PFSK-1 (cell line): ENCODE results near the gene CGB5.

ENCODE experiments used
- FOXP2 ChIP-seq: optimal IDR thresholded peaks from 2 replicates; pipeline ENCODE3; 2011; ENCODE audit warnings: borderline replicate concordance, control low read depth, inconsistent platforms; ENCODE audit not compliant: insufficient read depth; ENCODE audit errors: extremely low read length, extremely low read depth
- POLR2AphosphoS5 ChIP-seq: IDR thresholded peaks from 2 replicates; pipeline ENCODE4 v1.6.1; 2012; ENCODE audit warnings: low read depth, mild to moderate bottlenecking, control low read depth, low read length, moderate library complexity
- REST ChIP-seq, 2 experiments: IDR thresholded peaks; 2 replicates each; pipeline versions ENCODE4 v1.6.1 to v1.8.0; 2011 to 2012; ENCODE audit warnings: low read depth in 2 of 2, low read length in 2 of 2, control low read depth in 1 of 2, inconsistent platforms in 1 of 2, mild to moderate bottlenecking in 1 of 2, moderate library complexity in 1 of 2; ENCODE audit not compliant: insufficient read depth in 1 of 2
- SIN3A ChIP-seq: IDR thresholded peaks from 2 replicates; pipeline ENCODE4 v1.6.1; 2012; ENCODE audit warnings: mild to moderate bottlenecking, low read length, moderate library complexity, borderline replicate concordance; ENCODE audit not compliant: insufficient read depth
- TAF1 ChIP-seq: IDR thresholded peaks from 2 replicates; pipeline ENCODE4 v1.6.1; 2012; ENCODE audit warnings: low read length, control low read depth, borderline replicate concordance; ENCODE audit not compliant: insufficient read depth

GRCh38 chr19:49081273-49081672, 37.6 kb downstream of the CGB5 start:
- TF ChIP-seq REST (IDR thresholded peaks at IDR 0.05; ENCODE audit: insufficient read depth in 1 of 2, low read depth in 2 of 2, low read length in 2 of 2) (no peak), TAF1 (no peak), SIN3A (no peak), POLR2AphosphoS5 (no peak), FOXP2 (no peak)
